GM19193 (cell line): ENCODE results near the gene APEX2.

ENCODE experiments used
- POLR2A ChIP-seq: IDR thresholded peaks from 4 replicates; pipeline ENCODE4 v1.6.1; 2011; ENCODE audit not compliant: insufficient read depth, insufficient read length; ENCODE audit errors: extremely low read depth

The APEX2 gene

GRCh38 chrX:55006827-55007621, 6.9 kb downstream of the APEX2 start:
- no peak for TF ChIP-seq POLR2A

DNA sequence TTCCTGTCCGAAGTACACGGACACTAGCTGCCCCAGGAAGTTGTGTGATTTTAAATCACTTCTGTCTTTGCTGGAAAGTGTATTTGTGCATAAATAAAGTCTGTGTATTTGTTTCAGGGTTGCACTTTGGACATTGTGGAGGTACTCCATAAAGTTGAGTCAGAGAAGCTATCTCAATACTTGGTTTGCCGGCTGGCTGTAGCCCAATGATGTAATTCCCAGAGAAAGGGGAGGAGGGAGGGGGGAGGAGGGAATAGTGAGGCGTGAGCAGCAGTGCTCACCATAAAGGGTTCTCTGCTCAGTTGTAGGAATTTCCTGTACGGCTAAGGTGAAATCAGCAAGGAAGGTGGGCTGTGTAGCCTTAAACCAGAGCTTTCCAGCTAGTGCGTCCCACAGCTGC, 7.5 kb downstream of the APEX2 start:
- no peak for TF ChIP-seq POLR2A

- TF ChIP-seq POLR2A: no peak
These were observed 8.6 kb downstream of the APEX2 start for GRCh38 chrX:55008571-55009358.

- no peak for TF ChIP-seq POLR2A
These were observed 11.1 kb downstream of the APEX2 start for GRCh38 chrX:55011294-55011693.

- TF ChIP-seq POLR2A: no peak
These were observed 14.7 kb downstream of the APEX2 start for GRCh38 chrX:55014897-55015299.

GRCh38 chrX:55026143-55026542, 26.0 kb downstream of the APEX2 start:
- no peak for TF ChIP-seq POLR2A

DNA sequence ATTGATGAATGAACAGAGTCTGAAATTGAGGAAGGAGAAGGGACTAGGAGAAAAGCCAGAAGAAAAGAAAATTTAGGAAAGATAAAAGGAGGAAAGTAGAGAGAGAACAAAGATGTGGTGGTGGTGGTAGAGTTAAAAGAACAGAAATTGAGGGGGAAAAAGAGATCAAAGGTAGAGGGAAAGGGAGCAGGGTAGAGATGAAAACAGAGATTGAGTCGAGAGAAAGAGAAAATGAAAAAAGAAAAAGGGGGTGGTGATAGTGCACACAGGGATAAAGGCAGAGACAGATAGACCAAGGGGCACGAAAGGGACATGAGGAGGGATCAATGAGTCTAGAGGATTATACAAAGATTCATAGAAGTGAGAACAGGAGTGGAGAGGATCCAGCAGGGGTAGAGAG, 26.7 kb downstream of the APEX2 start:
- TF ChIP-seq POLR2A: no peak

DNA sequence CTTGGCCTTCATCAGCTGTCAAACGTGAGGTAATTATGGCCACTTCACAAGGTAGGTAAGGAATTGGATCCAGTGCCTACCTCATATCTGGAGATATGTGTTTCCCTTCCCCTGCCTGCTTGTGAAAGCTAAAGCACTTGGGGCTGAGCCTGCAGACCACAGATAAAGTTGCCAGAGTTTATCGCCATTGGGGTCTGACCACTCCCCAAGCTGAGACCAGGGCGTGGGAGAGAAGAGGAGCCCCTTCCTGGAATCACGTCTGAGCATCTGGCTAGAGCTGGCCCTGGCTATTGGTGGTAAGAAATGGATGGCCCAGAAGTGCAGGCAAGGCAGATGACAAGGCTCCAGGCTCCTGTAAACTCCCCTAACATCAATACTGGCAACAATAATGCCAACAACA, 27.9 kb downstream of the APEX2 start:
- no peak for TF ChIP-seq POLR2A

DNA sequence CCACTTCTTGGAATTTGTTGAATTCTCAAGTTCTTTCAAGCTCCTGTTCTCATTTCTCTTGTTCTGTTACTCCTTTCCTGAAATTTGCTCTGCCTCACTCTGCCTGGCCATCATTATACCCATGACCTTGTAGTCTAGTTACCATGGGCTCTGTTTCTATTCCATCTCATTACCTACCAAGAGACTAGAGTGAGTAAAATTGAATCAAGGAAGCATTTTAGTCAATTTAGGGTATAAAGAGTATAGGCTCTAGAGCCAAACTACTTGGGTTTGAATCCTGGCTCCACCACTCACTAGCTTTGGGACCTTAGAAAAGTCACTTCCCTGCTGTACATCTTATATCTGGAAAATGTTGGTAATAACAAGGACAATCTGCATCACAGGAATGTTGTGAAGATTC, 28.4 kb downstream of the APEX2 start:
- TF ChIP-seq POLR2A: no peak

- no peak for TF ChIP-seq POLR2A
These were observed 29.1 kb downstream of the APEX2 start for GRCh38 chrX:55029291-55029690.

- TF ChIP-seq POLR2A: no peak
These were observed 30.4 kb downstream of the APEX2 start, which contains the start of gene ALAS2 for GRCh38 chrX:55030271-55031205. Gene ALAS2, minus strand, starts transcription at chrX:55030977. Its CDS starts 4,977 bp downstream, at chrX:55026000.

- no peak for TF ChIP-seq POLR2A
These were observed 33.3 kb downstream of the APEX2 start for GRCh38 chrX:55033429-55033828.

DNA sequence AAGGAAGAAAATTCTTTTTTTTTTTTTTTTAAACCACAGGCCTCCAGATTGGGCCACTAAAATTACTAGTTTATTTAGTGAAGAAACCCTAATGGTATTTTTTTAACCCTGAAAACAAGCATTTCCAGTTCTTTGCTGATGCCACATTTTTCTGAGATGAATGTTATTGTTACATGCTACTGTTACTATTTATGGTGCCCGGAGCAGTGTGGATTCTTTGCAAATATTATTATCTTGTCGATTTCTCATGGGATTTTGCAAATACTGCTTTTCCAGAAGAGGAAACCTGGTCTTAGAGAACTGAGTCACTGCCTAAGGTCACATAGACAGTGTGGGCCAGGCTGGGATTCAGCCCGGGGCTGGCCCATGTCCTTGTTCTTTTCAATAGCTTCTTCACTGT, 39.3 kb downstream of the APEX2 start:
- no peak for TF ChIP-seq POLR2A

DNA sequence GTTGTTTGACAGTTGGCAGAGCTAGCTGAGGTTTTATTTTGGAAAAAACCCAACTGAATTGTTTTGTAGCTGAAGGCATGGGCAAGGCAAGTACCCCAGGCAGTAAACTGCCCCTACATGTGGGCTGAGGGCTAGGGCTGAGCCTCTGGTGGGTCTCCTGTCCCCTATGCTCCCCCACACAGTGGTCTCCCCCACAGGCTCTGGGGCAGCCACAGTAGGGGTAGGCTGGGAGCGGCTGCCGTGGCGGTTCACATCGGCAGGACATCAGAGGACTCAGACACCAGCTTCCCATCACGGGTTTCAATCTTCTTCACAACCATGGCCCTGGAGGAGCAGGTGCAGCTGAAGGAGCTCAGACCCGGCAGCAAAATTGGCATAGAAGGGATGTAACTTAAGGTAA, 41.4 kb downstream of the APEX2 start:
- TF ChIP-seq POLR2A: no peak
